WERI-Rb-1 (cell line): ENCODE measurements around the gene SHANK1.

ENCODE experiments used
- DNase-seq: peaks from one replicate; pipeline ENCODE4 v3.0.0-alpha.2; 2020
- H3K27ac ChIP-seq: fragments of 250-450 bp; sonication (Bioruptor Pico); 2 replicates; pipeline ENCODE4 v1.5.1; 2020; ENCODE audit warnings: mild to moderate bottlenecking, moderate library complexity
- H3K27me3 ChIP-seq: fragments of 250-450 bp; sonication (Bioruptor Pico); 2 replicates; pipeline ENCODE4 v1.5.1; 2021; ENCODE audit warnings: mild to moderate bottlenecking, low read depth, moderate library complexity; ENCODE audit not compliant: insufficient read depth, severe bottlenecking
- H3K36me3 ChIP-seq: fragments of 250-450 bp; sonication (Bioruptor Pico); 2 replicates; pipeline ENCODE4 v1.5.1; 2020; ENCODE audit warnings: mild to moderate bottlenecking, moderate library complexity
- H3K4me3 ChIP-seq: 2 replicates; pipeline ENCODE4 v1.5.1; 2011; ENCODE audit warnings: low read depth, mild to moderate bottlenecking, control low read depth, low read length
- H3K9me3 ChIP-seq: fragments of 250-450 bp; sonication (Bioruptor Pico); 2 replicates; pipeline ENCODE4 v1.5.1; 2021; ENCODE audit warnings: mild to moderate bottlenecking, moderate library complexity; ENCODE audit not compliant: severe bottlenecking
- CTCF ChIP-seq: IDR thresholded peaks from 2 replicates; pipeline ENCODE4 v1.5.1; 2011; ENCODE audit warnings: low read depth, mild to moderate bottlenecking, control low read depth, inconsistent platforms, low read length

SHANK1 gene

GRCh38 chr19:50711196-50711595, 8.4 kb downstream of the SHANK1 start:
- TF ChIP-seq CTCF: no peak
- Histone ChIP-seq H3K27ac (no peak overlapping the region), H3K36me3 (no peaks in the 10 kb centered on the region), H3K27me3 (no peaks in the 10 kb centered on the region), H3K9me3 (no peaks in the 10 kb centered on the region), H3K4me3 (no peak overlapping the region)
- DNase-seq: no peak

DNA sequence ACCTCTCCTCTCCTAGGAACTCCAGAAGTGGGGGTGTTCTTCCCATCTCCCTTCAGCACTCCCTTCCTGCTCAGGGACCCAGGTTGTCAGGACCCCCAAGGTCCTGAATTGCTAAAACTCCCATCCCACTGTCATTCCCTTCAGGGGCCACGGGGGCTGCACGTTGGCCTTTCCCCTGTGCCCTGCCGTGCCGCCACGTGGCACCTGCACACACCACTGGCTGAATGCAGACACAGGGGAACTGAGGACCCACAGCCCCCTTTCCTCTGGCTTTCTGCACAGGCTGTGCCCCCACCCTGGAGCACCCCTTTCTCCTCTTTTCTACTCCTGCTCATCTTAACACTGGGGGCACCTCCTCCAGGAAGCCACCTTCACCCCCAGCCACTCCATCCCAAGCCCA, 9.0 kb downstream of the SHANK1 start:
- Histone ChIP-seq H3K27me3 (no peaks in the 10 kb centered on the region), H3K4me3 (no peak overlapping the region), H3K9me3 (no peaks in the 10 kb centered on the region), H3K27ac (no peak overlapping the region), H3K36me3 (no peaks in the 10 kb centered on the region)
- no peak for TF ChIP-seq CTCF
- DNase-seq: no peak

GRCh38 chr19:50710094-50710493, 9.5 kb downstream of the SHANK1 start:
- Histone ChIP-seq H3K36me3 (no peaks in the 10 kb centered on the region), H3K27me3 (no peaks in the 10 kb centered on the region), H3K27ac (no peak overlapping the region), H3K4me3 (no peak overlapping the region), H3K9me3 (no peaks in the 10 kb centered on the region)
- peak; percentile 20; the same call in 1 of the 2 replicates for TF ChIP-seq CTCF
- DNase-seq: no peak

GRCh38 chr19:50708179-50708879, 11.3 kb downstream of the SHANK1 start:
- no peak overlapping the region for H3K4me3 ChIP-seq
- peaks cover 14% of the 10 kb centered on the region for H3K27me3 ChIP-seq
- no peaks in the 10 kb centered on the region for H3K9me3 ChIP-seq
- no peak for DNase-seq
- no peak for TF ChIP-seq CTCF
- no peak overlapping the region for H3K27ac ChIP-seq
- H3K36me3 ChIP-seq: no peaks in the 10 kb centered on the region

GRCh38 chr19:50706387-50706786, 13.2 kb downstream of the SHANK1 start:
- H3K36me3 ChIP-seq: no peaks in the 10 kb centered on the region
- H3K27ac ChIP-seq: no peak overlapping the region
- no peaks in the 10 kb centered on the region for H3K9me3 ChIP-seq
- no peak overlapping the region for H3K4me3 ChIP-seq
- no peak for DNase-seq
- no peak for TF ChIP-seq CTCF
- H3K27me3 ChIP-seq: peaks cover 14% of the 10 kb centered on the region
